ENCODE measurements around the gene ANKS1A.

DNA sequence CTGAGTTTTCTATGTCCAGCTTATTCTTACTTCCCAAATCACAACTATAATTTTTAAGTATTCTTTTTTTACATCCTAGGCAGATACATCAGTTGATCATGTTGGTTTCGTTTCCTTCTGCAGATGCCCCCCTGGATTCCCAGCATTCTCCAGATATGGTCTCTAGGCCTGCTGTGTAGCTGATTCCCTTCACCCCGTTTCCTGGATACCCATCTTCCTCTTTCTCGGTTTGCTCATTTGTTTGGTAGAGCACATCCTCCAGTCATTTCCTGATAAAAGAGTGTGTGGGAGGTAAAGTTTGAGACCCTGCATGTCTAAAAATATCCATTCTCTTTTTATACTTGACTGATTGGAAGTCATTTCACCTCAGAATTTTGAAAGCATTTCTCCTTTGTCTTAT is 66.4 kb downstream of the ANKS1A start:
- TF ChIP-seq POLR2A (IDR thresholded peaks at IDR 0.05; ENCODE audit: low read length) (no peak), GATA1 (IDR thresholded peaks at IDR 0.05; ENCODE audit: low read depth, low read length) (no peak)
